H1 (cell line): ENCODE data around the gene TSHR. TPM values are rescaled to one million over a fixed set of nuclear protein-coding genes. Genes with fewer than 3 reads are reported as not detected.

Source experiments
- ATF3 ChIP-seq: IDR thresholded peaks from 2 replicates; pipeline ENCODE4 v1.6.1; 2011; ENCODE audit warnings: low read depth, mild to moderate bottlenecking, low read length; ENCODE audit not compliant: insufficient read depth
- BRCA1 ChIP-seq: IDR thresholded peaks from 2 replicates; pipeline ENCODE4 v1.6.1; 2012; ENCODE audit warnings: low read depth, low read length, improper control_type of control experiment
- CHD1 ChIP-seq: IDR thresholded peaks from 2 replicates; pipeline ENCODE4 v1.6.1; 2012; ENCODE audit warnings: low read depth, low read length, improper control_type of control experiment
- CHD7 ChIP-seq: fragments of 300-600 bp; sonication (generic); IDR thresholded peaks from 2 replicates; pipeline ENCODE4 v1.7.1; 2012; ENCODE audit warnings: low read length, moderate library complexity, mild to moderate bottlenecking, inconsistent platforms; ENCODE audit not compliant: insufficient replicate concordance
- CREB1 ChIP-seq: IDR thresholded peaks from 2 replicates; pipeline ENCODE4 v1.6.1; 2012; ENCODE audit warnings: inconsistent platforms
- EP300 ChIP-seq, 2 experiments: IDR thresholded peaks; 1 replicate in 1 of 2; 2 replicates in 1 of 2; pipeline ENCODE4 v1.6.1; 2011 to 2012; ENCODE audit warnings: low read depth in 2 of 2, low read length in 2 of 2, mild to moderate bottlenecking in 2 of 2, borderline replicate concordance in 1 of 2, inconsistent platforms in 1 of 2, moderate library complexity in 1 of 2
- JUN ChIP-seq: IDR thresholded peaks from 2 replicates; pipeline ENCODE4 v1.6.1; 2011; ENCODE audit warnings: low read depth, mild to moderate bottlenecking, improper control_type of control experiment, low read length
- NRF1 ChIP-seq: IDR thresholded peaks from 2 replicates; pipeline ENCODE4 v1.6.1; 2011; ENCODE audit warnings: mild to moderate bottlenecking, low read depth, low read length, improper control_type of control experiment
- POLR2AphosphoS5 ChIP-seq: IDR thresholded peaks from 2 replicates; pipeline ENCODE4 v1.6.1; 2011; ENCODE audit warnings: low read depth, low read length
- POU5F1 ChIP-seq: IDR thresholded peaks from 2 replicates; pipeline ENCODE4 v1.6.1; 2011; ENCODE audit warnings: low read depth, mild to moderate bottlenecking, low read length, moderate library complexity
- YY1 ChIP-seq: IDR thresholded peaks from 2 replicates; pipeline ENCODE4 v1.6.1; 2011; ENCODE audit warnings: low read depth, mild to moderate bottlenecking, low read length
- polyA plus RNA-seq, 7 experiments: library from polyadenylated mRNA; depleted of rRNA in 3 of 7; stranded (reverse) in 5 of 7; unstranded in 2 of 7; fragments of >200 nt in 5 of 7; fragments of 200-250 nt in 2 of 7; gene quantifications; 1 replicate in 5 of 7; 2 replicates in 1 of 7; 4 replicates in 1 of 7; pipeline versions ENCODE4 v1.2.1 to v1.2.3, GENCODE V29; 2011 to 2013; ENCODE audit warnings: missing spikeins in 2 of 7, mixed read lengths in 2 of 7
- total RNA-seq: library from RNA; stranded (reverse); fragmentation: NEBNext Ultra II Directional; extraction: Animal tissue kit (Norgen Biotek cat#: 25700); gene quantifications from 2 replicates; pipeline ENCODE4 v1.2.1, GENCODE V29; 2021

Gene TSHR
- total and polyA plus RNA-seq, 2 of the 8 experiments (the other 6 are each of a cell fraction or from before 2014, with no cell fraction given), result 0.27 TPM; not detected in 1

DNA sequence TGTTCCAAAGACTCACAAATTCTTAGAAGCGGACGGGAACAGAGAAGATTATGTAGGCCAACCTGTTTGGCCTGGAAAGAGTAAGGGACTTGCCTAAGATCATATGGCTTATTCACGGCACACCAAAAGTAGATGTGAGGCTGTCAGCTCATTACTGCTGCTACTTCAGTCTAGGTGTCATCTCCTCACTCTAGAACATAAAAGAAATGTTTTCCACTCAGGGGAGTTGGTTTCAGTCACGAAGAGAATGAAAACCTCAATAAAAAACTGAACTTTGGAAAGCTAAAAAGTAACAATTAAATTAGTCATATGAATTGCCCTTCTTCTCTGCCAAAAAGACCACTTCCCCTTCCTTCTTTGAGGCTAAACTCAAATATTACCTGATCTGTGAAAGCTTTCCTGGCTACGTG is 13.2 kb upstream of the TSHR start (continued):
- TF ChIP-seq CHD7, result no peak
- no peak for TF ChIP-seq YY1
- no peak for TF ChIP-seq NRF1
- no peak for TF ChIP-seq BRCA1
- TF ChIP-seq POU5F1, result no peak
- no peak for TF ChIP-seq POLR2AphosphoS5
- no peak for TF ChIP-seq JUN
- TF ChIP-seq ATF3, result no peak
- no peak for TF ChIP-seq CHD1
- no peak for TF ChIP-seq CREB1
- no peak for TF ChIP-seq EP300 (IDR thresholded peaks at IDR 0.05; ENCODE audit: borderline replicate concordance in 1 of 2, low read depth in 2 of 2, low read length in 2 of 2)
- TF ChIP-seq, all 59 proteins: peak for 0
